HepG2 (cell line): ENCODE results near the gene KHK. TPM values are rescaled to one million over a fixed set of nuclear protein-coding genes. Genes with fewer than 3 reads are reported as not detected.
A peak's percentile ranks its signal among the peaks of the same experiment; 100 is the strongest.

Source experiments
- CAMTA2 ChIP-seq: sonication (generic); formaldehyde crosslinking; IDR thresholded peaks from 2 replicates; pipeline ENCODE4 v1.4.0; 2020; ENCODE audit warnings: mild to moderate bottlenecking, missing genetic modification reagents, borderline replicate concordance
- CEBPB ChIP-seq: IDR thresholded peaks from 2 replicates; pipeline ENCODE4 v1.6.1; 2011; ENCODE audit warnings: low read depth, low read length, improper control_type of control experiment, borderline replicate concordance
- GTF3A ChIP-seq: sonication (generic); formaldehyde crosslinking; conservative IDR thresholded peaks from 2 replicates; pipeline ENCODE4 v1.4.0; 2020; ENCODE audit warnings: mild to moderate bottlenecking, missing genetic modification reagents
- HOXA7 ChIP-seq: sonication (generic); formaldehyde crosslinking; IDR thresholded peaks from 2 replicates; pipeline ENCODE4 v1.8.1; 2022; ENCODE audit warnings: mild to moderate bottlenecking, missing genetic modification reagents, moderate library complexity
- SKIL ChIP-seq: sonication (generic); formaldehyde crosslinking; IDR thresholded peaks from 2 replicates; pipeline ENCODE4 v1.8.0; 2022; ENCODE audit warnings: missing genetic modification reagents, mild to moderate bottlenecking, moderate library complexity, borderline replicate concordance
- ZNF280D ChIP-seq: sonication (generic); formaldehyde crosslinking; IDR thresholded peaks from 2 replicates; pipeline ENCODE4 v1.5.1; 2020; ENCODE audit warnings: mild to moderate bottlenecking, missing genetic modification reagents
- ZNF318 ChIP-seq: sonication (generic); formaldehyde crosslinking; IDR thresholded peaks from 2 replicates; pipeline ENCODE4 v1.4.0; 2020; ENCODE audit warnings: mild to moderate bottlenecking, missing genetic modification reagents
- ZNF503 ChIP-seq: sonication (generic); formaldehyde crosslinking; IDR thresholded peaks from 2 replicates; pipeline ENCODE4 v1.4.0; 2020; ENCODE audit warnings: missing genetic modification reagents
- ZNF691 ChIP-seq: sonication (generic); formaldehyde crosslinking; IDR thresholded peaks from 2 replicates; pipeline ENCODE4 v1.4.0; 2020; ENCODE audit warnings: missing genetic modification reagents, low read depth, mild to moderate bottlenecking, borderline replicate concordance
- ZNF7 ChIP-seq: IDR thresholded peaks from 2 replicates; pipeline ENCODE4 v1.6.1; 2016; ENCODE audit warnings: missing biosample characterization, missing genetic modification reagents
- polyA plus RNA-seq, 8 experiments: library from polyadenylated mRNA; depleted of rRNA in 3 of 8; stranded (reverse) in 7 of 8; unstranded in 1 of 8; fragments of >200 nt; fragmentation: Illumina TruSeq in 4 of 8; extraction: Trizol in 4 of 8; gene quantifications; 2 replicates each; pipeline versions ENCODE4 v1.2.1 to v1.2.3, GENCODE V29; 2011 to 2016; ENCODE audit warnings: low read depth in 4 of 8, missing spikeins in 1 of 8, mixed read lengths in 1 of 8; ENCODE audit not compliant: insufficient read depth in 1 of 8
- total RNA-seq, 5 experiments: library from RNA; depleted of rRNA; stranded (reverse); fragments of >200 nt; fragmentation: Illumina TruSeq; extraction: Trizol; gene quantifications; 2 replicates each; pipeline ENCODE4 v1.2.3, GENCODE V29; 2016; ENCODE audit warnings: low read depth in 1 of 5

Gene KHK
- total and polyA plus RNA-seq, 2 of the 13 experiments (the other 11 are each of a cell fraction or from before 2014, with no cell fraction given): 40.9 to 99.2 TPM

- TF ChIP-seq SKIL: peak; percentile 74; the same call in 1 of the 2 replicates
- peak; percentile 60; the same call in 1 of the 2 replicates for TF ChIP-seq ZNF280D
- TF ChIP-seq HOXA7 (CRISPR knock-in tag): no peak
- TF ChIP-seq ZNF691 (CRISPR knock-in tag): 0 out of 2 replicates have a peak, but pooled peaks have one; percentile 34
- no peak; the same call in 1 of the 2 replicates for TF ChIP-seq GTF3A
- TF ChIP-seq ZNF503 (CRISPR knock-in tag): peak; percentile 56; the same call in 1 of the 2 replicates
- TF ChIP-seq ZNF318 (CRISPR knock-in tag): no peak
- no peak for TF ChIP-seq ZNF7 (CRISPR knock-in tag)
- TF ChIP-seq CEBPB: no peak
- TF ChIP-seq CAMTA2 (CRISPR knock-in tag): no peak
Measured at GRCh38 chr2:27093430-27094352, 7.1 kb downstream of the KHK start (continued).
